ENCODE measurements around the gene PARS2. TPM values are rescaled to one million over a fixed set of nuclear protein-coding genes. Genes with fewer than 3 reads are reported as not detected.

Gene PARS2
- total RNA-seq, 4 donors from 2014 or later: 2.3 to 5.7 (median 3.1) TPM

DNA sequence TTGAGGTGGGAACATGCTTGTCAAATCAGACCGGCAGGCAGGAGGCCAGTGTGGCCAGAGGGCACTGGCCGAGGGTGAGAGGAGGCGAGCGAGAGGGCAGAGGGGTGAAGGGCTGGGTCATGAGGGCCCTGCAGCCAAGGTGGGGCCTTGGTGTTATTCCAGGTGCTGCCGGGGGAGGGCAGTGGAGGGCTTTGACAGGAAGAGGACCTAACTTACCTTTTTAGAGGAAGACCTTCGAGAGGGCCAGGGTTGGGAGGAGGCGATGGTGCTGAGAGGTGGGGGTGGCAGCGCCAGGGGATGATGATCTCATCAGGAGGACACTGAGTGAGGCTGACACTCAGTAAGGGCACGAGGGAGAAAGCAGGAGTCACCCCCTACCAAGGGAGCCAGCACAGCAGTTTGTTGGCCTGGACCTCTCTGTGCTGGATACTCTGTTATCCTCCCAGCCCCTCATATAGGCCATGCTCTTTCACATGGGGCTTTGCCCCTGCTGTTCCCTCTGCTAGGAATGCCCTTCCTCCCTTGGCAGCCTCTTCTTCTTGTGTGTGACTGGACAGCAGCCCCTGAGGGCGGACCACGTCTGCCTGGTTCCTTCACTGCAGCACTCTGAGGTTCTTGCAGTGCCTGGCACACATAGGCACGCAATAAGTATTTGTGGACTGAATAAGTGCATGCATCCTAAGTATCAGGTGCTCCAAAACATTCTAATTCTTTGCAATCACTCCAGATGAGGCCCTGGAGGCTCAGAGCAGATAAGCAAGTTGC is 44.3 kb upstream of the PARS2 start:
- Histone ChIP-seq H3K27ac (peak overlapping the region in 3 of 4 donors; percentile 57 to 94 (median 74)), H3K4me3 (peak overlapping the region in 2 of 4 donors; percentile 11 to 13), H3K9me3 (no peaks in the 10 kb centered on the region), H3K27me3 (peaks cover 0 to 3% (median 0%) of the 10 kb centered on the region in 4 donors), H3K4me1 (peaks cover 0 to 55% (median 2%) of the 10 kb centered on the region in 3 donors), H3K36me3 (no peaks in the 10 kb centered on the region)
- no peak for TF ChIP-seq POLR2A (IDR thresholded peaks at IDR 0.05)
- TF ChIP-seq, protein P1, sequence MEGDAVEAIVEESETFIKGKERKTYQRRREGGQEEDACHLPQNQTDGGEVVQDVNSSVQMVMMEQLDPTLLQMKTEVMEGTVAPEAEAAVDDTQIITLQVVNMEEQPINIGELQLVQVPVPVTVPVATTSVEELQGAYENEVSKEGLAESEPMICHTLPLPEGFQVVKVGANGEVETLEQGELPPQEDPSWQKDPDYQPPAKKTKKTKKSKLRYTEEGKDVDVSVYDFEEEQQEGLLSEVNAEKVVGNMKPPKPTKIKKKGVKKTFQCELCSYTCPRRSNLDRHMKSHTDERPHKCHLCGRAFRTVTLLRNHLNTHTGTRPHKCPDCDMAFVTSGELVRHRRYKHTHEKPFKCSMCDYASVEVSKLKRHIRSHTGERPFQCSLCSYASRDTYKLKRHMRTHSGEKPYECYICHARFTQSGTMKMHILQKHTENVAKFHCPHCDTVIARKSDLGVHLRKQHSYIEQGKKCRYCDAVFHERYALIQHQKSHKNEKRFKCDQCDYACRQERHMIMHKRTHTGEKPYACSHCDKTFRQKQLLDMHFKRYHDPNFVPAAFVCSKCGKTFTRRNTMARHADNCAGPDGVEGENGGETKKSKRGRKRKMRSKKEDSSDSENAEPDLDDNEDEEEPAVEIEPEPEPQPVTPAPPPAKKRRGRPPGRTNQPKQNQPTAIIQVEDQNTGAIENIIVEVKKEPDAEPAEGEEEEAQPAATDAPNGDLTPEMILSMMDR (IDR thresholded peaks at IDR 0.05): peak in 1 of 6 experiments; percentile 36
- DNase-seq: no peak
- intact Hi-C loops (cut with DNase I): loop anchor here (10.0 kb wide), 1 partner anchor 304 kb away; no protein-coding TSS in a partner anchor
- WGBS, 2 donors: 57 to 74% methylated on average over 7 to 9 of the region's 12 CpGs

DNA sequence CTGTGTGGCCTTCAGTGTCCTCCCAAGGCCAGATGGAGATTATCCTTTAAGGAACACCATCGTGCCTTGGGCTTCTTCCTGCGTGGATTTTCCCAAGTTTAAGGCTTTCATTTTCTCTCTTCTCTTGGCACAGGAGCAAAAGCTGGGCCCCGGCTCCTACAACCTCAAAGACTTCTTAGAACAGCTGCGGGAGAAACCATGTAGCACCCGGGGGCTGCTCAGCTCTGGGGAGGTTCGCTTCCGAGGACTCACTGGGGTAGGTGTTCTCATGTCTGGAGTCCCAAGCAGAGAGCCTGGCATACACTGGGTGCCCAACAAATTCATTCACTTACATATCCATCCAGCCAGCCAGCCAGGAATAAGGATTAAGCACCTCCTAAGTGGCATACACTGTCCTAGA is 43.4 kb upstream of the PARS2 start:
- 84 to 92% methylated on average over 3 to 5 of the region's 7 CpGs for WGBS, 2 donors
- TF ChIP-seq, protein P1 (IDR thresholded peaks at IDR 0.05): no peak
- no peak for TF ChIP-seq POLR2A (IDR thresholded peaks at IDR 0.05)
- intact Hi-C loops (cut with DNase I): loop anchor here (10.0 kb wide), 1 partner anchor 303 kb away; no protein-coding TSS in a partner anchor
- Histone ChIP-seq H3K27me3 (peaks cover 0 to 7% (median 0%) of the 10 kb centered on the region in 4 donors), H3K27ac (peak overlapping the region; percentile 25 to 94 (median 66)), H3K4me3 (peak overlapping the region in 2 of 4 donors; percentile 11 to 13), H3K9me3 (no peaks in the 10 kb centered on the region), H3K4me1 (peaks cover 0 to 63% (median 3%) of the 10 kb centered on the region in 3 donors), H3K36me3 (no peaks in the 10 kb centered on the region)
- DNase-seq: no peak

DNA sequence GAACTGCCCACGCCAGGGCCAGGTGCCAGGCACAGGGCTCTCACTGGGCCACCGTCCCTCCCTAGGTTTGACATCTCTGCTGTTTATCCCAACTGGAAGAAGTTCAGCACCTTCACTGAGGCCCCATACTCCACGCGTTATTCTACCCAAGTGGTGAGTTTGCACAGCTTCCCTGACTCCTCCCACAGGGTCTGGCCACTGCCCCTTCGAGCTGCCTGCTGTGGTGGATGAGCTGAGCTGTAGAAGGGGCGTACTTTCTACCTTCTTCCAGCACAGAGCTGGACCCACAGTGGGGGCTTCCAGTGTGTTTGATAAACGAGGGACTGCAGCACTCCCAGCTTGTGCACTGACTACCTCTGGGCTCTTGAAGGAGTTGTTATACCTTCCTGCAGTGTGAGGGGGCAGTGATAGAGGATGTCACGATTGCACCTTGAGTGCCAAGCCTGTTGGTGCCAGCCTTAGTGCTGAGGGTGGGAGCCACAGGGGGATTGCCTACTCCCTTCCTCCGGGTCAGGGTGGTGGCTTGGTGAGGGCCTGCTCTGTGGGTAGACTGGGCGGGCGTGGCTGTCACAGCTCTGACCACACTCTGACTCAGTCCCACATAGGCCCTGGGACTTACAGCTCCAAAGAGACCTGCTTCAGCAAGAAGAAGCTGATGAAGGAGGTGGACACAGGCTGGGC is 42.7 kb upstream of the PARS2 start:
- no peak for DNase-seq
- H3K4me1 ChIP-seq: peaks cover 0 to 69% (median 3%) of the 10 kb centered on the region in 3 donors
- intact Hi-C loops (cut with DNase I): loop anchor here (10.0 kb wide), 1 partner anchor 302 kb away; no protein-coding TSS in a partner anchor
- H3K4me3 ChIP-seq: peak overlapping the region in 1 of 4 donors; percentile 11
- WGBS, 2 donors: 70 to 73% methylated on average over 6 to 7 of the region's 11 CpGs
- H3K27me3 ChIP-seq: peaks cover 0 to 14% (median 0%) of the 10 kb centered on the region in 4 donors
- TF ChIP-seq POLR2A (IDR thresholded peaks at IDR 0.05): peak in 1 of 4 donors; percentile 20
- TF ChIP-seq, protein P1 (IDR thresholded peaks at IDR 0.05): no peak
- H3K27ac ChIP-seq: peak overlapping the region; percentile 33 to 94 (median 88)
- no peaks in the 10 kb centered on the region for H3K36me3 ChIP-seq
- no peaks in the 10 kb centered on the region for H3K9me3 ChIP-seq

DNA sequence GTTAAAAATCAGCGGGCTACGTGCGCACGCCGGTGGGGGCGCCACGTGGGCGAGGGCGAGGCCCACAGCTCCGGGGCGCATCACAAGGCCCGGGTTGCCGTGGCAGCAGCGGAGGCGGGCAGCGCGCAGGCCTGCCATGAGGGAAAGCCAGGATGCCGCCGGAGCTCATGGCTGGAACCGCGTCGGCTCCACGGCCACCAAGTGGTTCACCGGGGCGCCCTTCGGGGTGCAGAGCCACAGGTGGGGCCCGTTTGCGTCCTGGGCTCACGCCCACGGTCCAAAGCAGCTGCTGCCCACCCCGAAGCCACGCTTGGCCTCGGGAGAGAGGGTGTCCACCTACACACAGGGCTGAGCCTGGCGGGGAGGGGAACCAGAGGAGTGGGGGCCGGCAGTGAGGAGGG is 41.7 kb upstream of the PARS2 start:
- H3K4me3 ChIP-seq: no peak overlapping the region
- peak overlapping the region; percentile 21 to 94 (median 88) for H3K27ac ChIP-seq
- DNase-seq: no peak
- 75 to 85% methylated on average over 13 to 29 of the region's 35 CpGs for WGBS, 2 donors
- peaks cover 0 to 25% (median 2%) of the 10 kb centered on the region in 4 donors for H3K27me3 ChIP-seq
- intact Hi-C loops (cut with DNase I): loop anchor here (10.0 kb wide), 1 partner anchor 301 kb away; no protein-coding TSS in a partner anchor
- H3K4me1 ChIP-seq: peaks cover 5 to 80% (median 8%) of the 10 kb centered on the region in 3 donors
- no peaks in the 10 kb centered on the region for H3K36me3 ChIP-seq
- TF ChIP-seq, protein P1 (IDR thresholded peaks at IDR 0.05): no peak
- no peak for TF ChIP-seq POLR2A (IDR thresholded peaks at IDR 0.05)
- no peaks in the 10 kb centered on the region for H3K9me3 ChIP-seq
